GM18520 (cell line): ENCODE measurements around the gene SLC34A3.

Experiments used
- ATAC-seq: cut with Tn5 transposase; IDR thresholded peaks from one replicate; pipeline ENCODE4 v1.9.1; 2021; ENCODE audit not compliant: unreplicated experiment

SLC34A3 gene

GRCh38 chr9:137275203-137275587 is 44.5 kb downstream of the SLC34A3 start:
- no peak for ATAC-seq

DNA sequence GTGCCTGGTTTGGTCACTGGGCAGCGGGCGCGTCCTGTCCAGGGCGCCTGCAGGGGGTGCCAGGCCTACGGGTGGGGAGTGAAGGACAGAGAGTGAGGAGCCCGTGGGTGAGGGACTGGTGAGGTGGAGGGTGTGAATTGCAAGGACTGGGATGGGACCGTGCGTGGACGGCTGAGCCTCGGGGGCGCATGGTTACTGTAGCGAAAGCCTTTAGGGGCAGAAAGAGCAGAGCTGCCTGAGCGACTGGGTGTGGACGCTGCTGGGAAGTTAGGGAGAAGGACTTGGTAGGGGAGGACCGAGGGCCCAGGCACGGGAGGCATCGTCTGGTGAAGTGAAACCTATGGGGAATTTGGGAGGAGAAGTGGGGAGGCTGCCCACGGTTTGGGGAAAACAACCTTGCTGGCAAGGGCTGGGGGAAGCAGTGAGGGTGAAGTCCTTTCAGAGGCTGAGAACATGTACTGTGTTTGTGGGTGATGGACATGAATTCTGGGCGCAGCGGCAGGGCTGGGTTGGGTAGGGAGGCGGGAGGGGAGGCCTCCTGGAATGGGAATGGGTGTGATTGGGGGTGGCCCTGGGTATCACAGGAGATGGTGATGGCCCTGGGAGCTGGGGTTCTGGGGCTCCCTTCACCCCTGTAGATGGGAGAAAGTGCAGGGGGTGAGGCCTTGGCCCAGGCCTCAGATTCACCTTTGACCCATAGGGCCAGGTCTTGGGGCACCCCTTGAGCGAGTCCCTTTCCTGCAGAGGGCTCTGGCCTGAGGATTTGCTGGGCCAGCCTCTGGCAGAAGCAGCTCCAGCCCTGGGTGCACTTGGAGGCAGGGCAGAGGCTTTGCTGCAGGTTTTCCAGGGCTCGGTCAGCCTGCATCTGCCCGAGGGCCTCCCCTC is 45.1 kb downstream of the SLC34A3 start:
- ATAC-seq, result no peak

- no peak for ATAC-seq
Measured at GRCh38 chr9:137276473-137277328, 46.0 kb downstream of the SLC34A3 start.

DNA sequence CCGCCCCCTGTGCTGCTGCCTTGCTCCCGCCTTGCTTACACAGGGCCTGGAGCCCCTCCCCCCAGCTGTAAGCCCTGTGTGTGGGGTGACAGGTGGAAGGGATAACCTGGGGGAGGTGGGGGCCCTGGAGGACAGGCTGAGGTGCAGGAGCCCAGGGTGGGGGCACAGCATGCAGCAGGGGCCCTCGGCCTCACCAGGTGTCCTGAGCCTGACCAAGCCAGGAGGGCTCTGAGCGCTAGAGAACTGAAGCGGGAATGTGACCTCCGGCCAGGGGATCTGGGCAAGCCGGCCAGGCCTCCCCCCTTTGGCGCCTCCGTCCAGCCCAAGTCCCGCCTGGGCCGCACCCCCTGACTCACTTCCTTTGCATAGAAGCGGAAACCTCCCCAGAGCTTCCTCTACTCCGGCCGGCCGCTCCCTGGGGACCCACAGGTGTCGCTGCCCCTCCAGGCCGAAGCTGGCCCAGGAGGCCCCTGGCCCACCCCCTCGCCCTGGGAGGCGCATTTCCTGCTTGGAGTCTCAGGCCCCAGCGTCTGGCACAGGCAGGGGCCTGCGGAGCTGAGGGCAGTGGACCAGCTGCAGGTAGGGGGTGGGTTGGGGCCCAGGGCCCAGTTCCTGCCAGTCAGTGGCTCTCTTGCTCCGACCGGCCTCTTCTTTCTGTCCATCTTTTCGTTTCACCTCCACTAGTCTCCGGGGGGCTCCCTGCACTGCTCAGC is 46.8 kb downstream of the SLC34A3 start, which contains the start of gene TOR4A:
Gene TOR4A (plus strand): TSS at position 398 of the 713 bp plus-strand sequence. CDS start 964 bp downstream, outside the sequence.
- ATAC-seq, result peak; percentile 66

DNA sequence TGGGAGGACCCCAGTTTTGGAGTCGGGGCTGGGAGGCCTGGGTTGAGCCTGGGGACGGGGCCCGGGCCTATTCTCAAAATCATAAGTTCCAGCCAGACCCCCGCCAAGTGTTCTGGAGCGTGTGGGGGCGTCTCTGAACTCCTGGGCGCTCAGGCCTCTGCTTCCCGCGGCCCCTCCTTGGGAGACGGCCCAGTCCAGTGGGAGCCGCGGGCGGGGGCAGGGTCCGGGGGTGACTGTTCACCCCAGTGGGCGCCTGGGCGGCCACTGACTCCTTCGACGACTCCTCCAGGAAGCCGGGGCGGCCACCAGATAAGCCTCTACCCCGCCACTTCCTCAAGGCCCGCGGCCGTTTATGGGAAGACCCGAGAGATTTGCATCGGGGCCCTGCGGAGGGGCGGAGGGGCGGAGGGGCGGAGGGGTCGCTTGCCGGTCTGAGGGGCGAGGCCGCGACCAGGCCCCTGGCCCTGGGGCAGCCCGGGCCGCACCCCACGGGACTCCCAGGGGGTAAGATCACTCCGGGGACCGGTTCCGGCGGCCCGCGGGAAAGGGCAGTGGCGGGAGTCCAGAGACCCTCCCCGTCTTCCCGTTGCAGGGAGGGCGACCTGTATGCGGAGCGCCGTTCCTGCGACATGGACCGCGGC is 47.5 kb downstream of the SLC34A3 start:
- no peak for ATAC-seq

DNA sequence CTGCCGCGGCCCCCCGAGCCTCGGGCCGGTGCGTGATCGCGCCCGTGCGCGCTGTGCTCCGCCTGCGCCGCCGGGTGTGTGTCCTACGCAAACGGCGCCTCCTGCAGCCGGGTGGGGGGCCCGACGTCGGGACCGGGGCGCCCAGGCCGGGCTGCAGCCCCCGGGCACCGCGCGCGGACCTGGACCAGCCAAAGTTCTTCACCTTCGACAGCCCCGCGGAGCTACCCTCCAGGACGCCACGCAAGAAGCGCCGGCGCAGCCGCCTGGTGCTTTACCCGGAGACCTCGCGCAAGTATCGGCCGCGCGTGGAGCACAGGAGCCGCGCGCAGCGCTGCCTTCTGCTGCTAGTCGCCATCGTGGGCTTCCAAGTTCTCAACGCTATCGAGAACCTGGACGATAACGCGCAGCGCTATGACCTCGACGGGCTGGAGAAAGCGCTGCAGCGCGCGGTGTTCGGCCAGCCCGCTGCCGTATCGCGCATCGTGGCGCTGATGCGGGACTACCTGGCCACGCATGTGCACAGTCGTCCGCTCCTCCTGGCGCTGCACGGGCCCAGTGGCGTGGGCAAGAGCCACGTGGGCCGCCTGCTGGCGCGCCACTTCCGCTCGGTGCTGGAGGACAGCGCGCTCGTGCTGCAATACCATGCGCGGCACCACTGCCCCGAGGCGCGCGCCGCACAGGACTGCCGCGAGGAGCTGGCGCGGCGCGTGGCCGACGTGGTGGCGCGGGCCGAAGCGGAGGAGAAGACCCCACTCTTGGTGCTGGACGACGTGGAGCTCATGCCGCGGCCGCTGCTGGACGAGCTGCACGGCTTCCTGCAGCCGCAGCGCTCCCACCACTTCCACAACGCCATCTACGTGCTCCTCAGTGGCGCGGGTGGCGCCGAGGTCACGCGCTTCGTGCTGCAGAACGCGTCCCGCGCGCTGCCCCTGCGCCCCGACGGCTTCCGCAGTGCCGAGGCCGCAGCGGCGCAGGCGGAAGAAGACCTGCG is 48.3 kb downstream of the SLC34A3 start:
- no peak for ATAC-seq

GRCh38 chr9:137279741-137280473 is 49.2 kb downstream of the SLC34A3 start:
- ATAC-seq, result no peak

DNA sequence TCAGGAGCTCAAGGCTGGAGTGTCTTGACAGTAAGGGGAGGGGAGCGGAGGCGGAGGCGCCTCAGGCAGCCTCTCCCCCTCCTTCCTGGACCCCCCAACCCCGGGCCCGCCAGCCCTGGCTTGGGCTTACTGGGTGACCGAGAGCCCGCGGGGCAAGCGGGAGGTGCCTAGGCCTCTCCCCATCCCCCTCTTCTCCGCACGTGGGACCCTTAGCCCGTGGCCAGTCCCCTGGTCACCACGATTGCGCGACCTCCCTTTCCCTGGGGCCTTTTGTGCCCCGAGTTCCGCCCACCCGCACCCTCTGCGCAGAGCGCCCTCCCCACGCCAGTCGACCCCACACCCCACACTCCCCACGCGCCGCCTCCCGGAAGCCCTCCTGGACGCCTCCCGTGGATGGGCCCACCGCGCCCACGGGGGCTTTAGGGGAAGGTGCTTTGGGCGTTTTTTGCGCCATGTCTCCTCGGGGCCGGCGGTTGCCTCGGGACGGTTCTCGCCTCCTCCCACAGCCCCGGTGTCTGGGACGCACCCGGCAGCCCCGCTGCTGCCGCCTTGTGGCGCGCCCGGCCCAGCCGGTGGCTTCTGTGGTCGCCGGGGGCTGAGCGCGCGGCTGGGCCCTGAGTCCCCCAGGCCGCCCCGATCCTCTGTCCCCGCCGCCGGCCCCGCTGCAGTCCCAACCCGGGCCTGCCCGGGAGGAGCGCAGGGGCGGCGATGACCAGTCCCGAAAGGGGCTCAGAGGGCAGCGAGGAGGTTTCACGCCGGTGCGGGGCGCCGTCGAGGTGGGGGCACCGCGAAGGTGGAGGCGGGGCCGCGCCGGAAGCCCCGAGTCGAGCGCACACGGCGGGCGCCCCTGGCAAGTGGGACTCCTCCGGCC is 50.0 kb downstream of the SLC34A3 start:
- no peak for ATAC-seq

DNA sequence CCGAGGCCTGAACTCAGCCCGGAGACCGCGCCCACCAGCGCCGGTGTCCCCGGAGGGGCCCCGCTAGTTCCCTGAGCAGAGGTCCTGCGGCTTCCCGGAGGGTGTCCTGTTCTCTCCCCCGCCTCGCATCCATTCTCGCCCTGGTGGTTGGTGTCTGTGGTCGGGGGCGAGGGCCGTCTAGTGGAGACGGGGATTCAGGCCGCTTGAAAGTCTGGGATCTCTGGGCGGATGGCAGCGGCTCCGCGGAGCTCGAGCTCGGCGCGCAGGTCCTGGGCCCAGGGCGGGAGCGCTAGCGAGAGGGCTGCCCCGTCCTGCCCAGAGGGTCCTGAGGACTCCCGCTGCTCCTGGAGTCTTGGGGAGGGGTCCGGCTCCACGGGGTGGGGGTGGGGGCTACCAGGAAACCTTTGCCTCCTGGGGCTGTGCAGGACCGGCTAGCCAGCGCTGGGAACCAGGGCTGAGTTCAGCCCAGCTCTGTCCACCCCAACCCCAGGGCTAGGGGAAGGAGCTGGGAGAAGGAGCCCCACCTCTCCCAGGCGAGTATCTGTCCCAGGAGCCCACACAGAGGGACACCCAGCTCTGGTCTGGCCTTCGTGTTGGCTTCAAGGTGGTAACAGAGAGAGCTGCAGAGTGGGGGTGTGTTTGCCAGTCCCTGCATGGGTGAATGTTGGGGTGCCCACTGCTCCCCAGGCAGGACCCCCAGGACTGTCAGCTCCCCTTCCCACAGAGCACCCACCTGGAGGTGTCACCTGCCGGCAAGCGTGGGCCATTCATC is 50.8 kb downstream of the SLC34A3 start:
- no peak for ATAC-seq
